ENCODE data around the gene BCL7C.
A peak's percentile ranks its signal among the peaks of the same experiment; 100 is the strongest.
"Not testable (repeated sequence)": the region's sequence is repeated elsewhere in the genome, so short reads cannot be mapped to it uniquely, and the experiment has no call there.

The BCL7C gene

DNA sequence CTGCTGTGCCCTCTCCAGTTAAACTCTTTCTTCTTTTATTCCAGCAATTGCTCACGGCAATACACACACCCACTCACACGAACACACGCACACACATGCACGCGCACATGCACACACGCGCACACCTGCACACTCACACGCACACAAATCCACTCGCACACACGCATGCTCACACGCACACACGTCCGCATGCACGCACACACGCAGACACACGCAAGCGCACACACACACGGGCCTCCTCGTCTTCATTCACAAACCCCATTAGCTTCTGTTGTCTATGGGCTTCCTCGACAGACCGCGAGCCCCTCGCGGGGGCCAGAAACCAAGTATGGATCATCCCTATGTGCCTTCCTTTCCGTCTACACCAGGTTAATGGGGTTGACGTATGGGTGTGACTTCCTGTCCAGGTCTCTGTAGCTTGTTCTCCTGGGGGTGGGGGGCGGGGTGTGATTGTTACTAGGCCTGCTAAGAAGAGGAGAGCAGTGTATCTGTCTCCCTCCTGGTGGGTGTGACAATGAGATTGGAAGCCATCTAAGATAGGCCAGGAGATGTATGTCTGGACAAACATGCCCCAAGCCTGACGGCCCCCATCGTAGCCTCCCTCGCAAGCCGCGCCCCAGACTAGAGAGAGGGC lies 1.9 kb upstream of the BCL7C start:
- Histone ChIP-seq H3K4me2 (peak overlapping the region; percentile 81 to 93 (median 89)), H3K4me3 (peak overlapping the region in 3 of 10 experiments; percentile 53 to 65 (median 59); a peak in 5 of 20 replicates), H3K9me3 (replicated peaks in 1 of 11) (no peaks in the 10 kb centered on the region), H3K27ac (peak overlapping the region in 10 of 11 experiments; percentile 78 to 92 (median 88); a peak in 18 of 22 replicates), H3K27me3 (no peaks in the 10 kb centered on the region), H3K36me3 (peaks cover 9 to 20% (median 13%) of the 10 kb centered on the region in 11 experiments; a peak in 21 of 22 replicates), H3K9ac (peak overlapping the region; percentile 69 to 85 (median 83); a peak in 20 of 22 replicates), H4K20me1 (peaks cover 0 to 12% (median 0%) of the 10 kb centered on the region in 11 experiments; a peak in 3 of 22 replicates), H3K4me1 (peaks cover 37 to 52% (median 47%) of the 10 kb centered on the region in 10 experiments)
- no peak for TF ChIP-seq Cebpa-rat (IDR thresholded peaks at IDR 0.05)

DNA sequence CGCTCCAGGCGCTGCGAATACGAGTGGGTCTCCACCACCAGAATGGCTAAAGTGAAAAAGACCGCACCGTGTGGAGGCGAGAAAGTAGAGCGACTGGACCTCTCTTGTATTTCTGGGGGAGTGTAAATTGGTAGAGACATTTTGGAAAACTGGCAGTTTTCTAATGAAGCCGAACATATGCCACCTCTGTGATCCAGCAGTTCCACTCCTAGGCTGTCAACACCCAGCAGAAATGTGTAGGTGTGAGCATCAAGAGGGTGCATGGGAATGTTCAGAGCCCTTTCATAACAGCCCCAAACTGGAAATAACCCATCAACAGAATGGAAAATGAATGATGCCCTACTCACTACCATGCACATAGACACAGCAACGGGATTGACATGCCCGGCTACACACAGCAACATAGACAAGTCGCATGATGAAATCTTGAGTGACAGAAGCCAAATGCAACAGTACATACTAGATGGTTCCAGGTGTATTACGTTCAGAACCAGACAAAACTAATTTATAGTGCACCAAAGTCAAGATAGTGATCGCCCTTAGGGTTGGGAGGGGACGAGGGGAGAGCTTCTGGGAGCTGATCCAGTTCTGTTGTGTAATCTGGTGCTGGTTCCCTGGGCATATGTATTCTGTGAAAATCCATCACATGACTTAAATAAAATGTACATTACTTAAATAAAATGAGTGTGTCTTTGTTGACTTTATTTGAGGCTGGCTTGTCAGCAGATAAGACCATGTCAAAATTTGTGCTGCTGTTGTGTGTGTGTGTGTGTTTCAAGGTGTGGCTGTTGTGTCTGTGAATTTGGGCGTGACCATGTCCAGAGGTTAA lies 877 bp upstream of the BCL7C start:
- Histone ChIP-seq H3K27me3 (no peaks in the 10 kb centered on the region), H4K20me1 (peaks cover 0 to 12% (median 0%) of the 10 kb centered on the region in 11 experiments; a peak in 3 of 22 replicates), H3K4me3 (peak overlapping the region; percentile 71 to 89 (median 78); a peak in 18 of 20 replicates), H3K4me2 (peak overlapping the region; percentile 80 to 100 (median 99)), H3K27ac (peak overlapping the region; percentile 82 to 90 (median 88); a peak in 21 of 22 replicates), H3K9ac (peak overlapping the region; percentile 88 to 94 (median 92)), H3K36me3 (peaks cover 19 to 30% (median 23%) of the 10 kb centered on the region in 11 experiments), H3K4me1 (peaks cover 37 to 51% (median 47%) of the 10 kb centered on the region in 10 experiments), H3K9me3 (replicated peaks in 1 of 11) (no peaks in the 10 kb centered on the region)
- peak in 1 of 11 experiments; percentile 26; a peak in 1 of 22 replicates for TF ChIP-seq Cebpa-rat (IDR thresholded peaks at IDR 0.05)

DNA sequence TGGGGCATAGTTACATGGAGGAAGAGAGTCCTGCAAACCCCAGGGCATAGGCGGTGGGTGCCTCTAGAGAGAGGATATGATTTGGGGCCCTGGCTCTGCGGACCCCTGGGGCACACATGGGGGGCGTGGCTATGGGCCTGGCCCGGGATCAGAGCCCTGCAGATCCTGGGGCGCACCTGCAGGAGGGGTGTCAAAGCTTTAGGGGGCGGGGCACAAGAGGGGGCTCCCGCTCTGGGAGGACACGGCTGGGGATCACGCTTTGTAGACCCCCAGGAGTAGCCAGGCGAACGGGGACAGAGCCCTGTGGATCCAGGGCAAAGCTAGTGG lies 497 bp downstream of the BCL7C start:
- Histone ChIP-seq H3K9ac (peak overlapping the region; percentile 88 to 94 (median 92)), H3K4me3 (peak overlapping the region; percentile 71 to 89 (median 78)), H3K36me3 (peaks cover 33 to 43% (median 36%) of the 10 kb centered on the region in 11 experiments), H4K20me1 (peaks cover 0 to 18% (median 0%) of the 10 kb centered on the region in 11 experiments; a peak in 3 of 22 replicates), H3K4me1 (peaks cover 37 to 51% (median 47%) of the 10 kb centered on the region in 10 experiments), H3K4me2 (peak overlapping the region; percentile 80 to 100 (median 99)), H3K9me3 (replicated peaks in 1 of 11) (no peaks in the 10 kb centered on the region), H3K27ac (peak overlapping the region; percentile 82 to 90 (median 88)), H3K27me3 (no peaks in the 10 kb centered on the region)
- no peak for TF ChIP-seq Cebpa-rat (IDR thresholded peaks at IDR 0.05)

DNA sequence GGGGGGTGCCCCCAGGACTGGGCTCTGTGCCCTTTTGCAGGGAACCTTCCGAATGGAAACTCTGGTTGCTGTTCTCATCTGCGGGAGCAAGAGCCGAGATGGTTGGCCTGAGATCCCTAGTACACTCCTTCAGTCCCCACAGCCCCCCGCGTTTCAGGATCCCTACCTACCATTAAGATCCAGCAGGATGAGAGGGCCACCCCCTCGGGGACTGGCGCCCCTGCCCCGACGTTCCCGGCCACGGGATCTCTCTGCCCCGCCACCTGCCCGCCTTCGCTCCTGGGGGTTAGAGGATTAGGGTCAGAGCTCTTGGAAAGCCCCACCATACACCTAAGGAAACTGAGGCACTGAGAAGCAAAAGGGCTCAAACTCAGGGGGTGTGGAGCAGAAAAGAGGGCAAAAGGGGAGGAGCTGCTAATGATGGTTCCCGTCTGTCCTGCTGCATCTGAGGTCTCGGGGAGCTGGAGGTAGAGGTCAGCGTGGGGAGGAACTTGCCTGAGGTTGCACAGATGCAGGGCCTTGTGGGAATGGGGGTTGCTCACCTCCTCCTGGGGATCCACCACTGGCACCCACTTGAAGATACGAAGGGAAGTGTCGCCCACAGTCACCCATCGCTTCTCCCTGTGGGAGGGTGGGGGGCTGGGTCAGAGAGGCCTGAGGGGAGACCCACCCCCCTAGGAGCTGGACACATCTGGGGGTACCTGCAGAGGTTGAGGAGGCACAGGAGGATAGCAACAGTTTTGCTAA lies 1.0 kb downstream of the BCL7C start:
- H3K9ac ChIP-seq = peak overlapping the region; percentile 88 to 94 (median 92)
- H3K9me3 ChIP-seq (replicated peaks in 1 of 11) = no peaks in the 10 kb centered on the region
- H3K27me3 ChIP-seq = no peaks in the 10 kb centered on the region
- peaks cover 0 to 19% (median 0%) of the 10 kb centered on the region in 11 experiments; a peak in 6 of 22 replicates for H4K20me1 ChIP-seq
- no peak for TF ChIP-seq Cebpa-rat (IDR thresholded peaks at IDR 0.05)
- H3K36me3 ChIP-seq = peaks cover 36 to 49% (median 40%) of the 10 kb centered on the region in 11 experiments
- peak overlapping the region; percentile 71 to 89 (median 78) for H3K4me3 ChIP-seq
- peak overlapping the region; percentile 82 to 90 (median 88); a peak in 20 of 22 replicates for H3K27ac ChIP-seq
- H3K4me2 ChIP-seq = peak overlapping the region; percentile 80 to 100 (median 99)
- peaks cover 37 to 51% (median 47%) of the 10 kb centered on the region in 10 experiments for H3K4me1 ChIP-seq

DNA sequence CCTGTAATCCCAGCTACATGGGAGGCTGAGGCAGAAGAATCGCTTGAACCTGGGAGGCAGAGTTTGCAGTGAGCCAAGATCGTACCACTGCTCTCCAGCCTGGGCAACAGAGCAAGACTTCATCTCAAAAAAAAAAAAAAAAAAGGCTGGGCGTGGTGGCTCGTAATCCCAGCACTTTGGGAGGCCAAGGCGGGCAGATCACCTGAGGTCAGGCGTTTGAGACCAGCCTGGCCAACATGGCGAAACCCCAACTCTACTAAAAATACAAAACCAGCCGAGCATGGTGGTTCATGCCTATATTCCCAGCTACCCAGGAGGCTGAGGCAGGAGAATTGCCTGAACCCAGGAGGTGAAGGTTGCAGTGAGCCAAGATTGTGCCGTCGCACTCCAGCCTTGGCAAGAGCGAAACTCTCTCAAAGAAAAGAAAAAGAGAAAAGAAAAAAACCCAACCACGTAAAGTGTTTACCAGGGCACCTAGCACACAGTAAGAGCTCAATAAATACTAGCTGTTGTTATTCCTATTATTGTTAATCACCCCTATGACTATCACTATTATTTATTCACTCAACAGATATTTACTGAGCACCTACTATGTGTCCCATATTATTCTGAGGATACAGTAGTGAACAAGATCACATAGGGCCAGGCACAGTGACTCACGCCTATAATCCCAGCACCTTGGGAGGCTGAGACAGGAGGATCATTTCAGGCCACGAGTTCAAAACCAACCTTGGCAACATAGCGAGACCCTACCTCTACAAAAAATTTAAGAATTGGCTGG lies 2.6 kb downstream of the BCL7C start:
- not testable (repeated sequence) for H3K9ac ChIP-seq; H3K27me3 ChIP-seq; H3K27ac ChIP-seq; H3K9me3 ChIP-seq (replicated peaks in 1 of 11); H3K4me3 ChIP-seq; H3K4me2 ChIP-seq
- H3K36me3 ChIP-seq = peaks cover 53 to 65% (median 56%) of the 10 kb centered on the region in 11 experiments
- H4K20me1 ChIP-seq = peaks cover 0 to 24% (median 0%) of the 10 kb centered on the region in 11 experiments; a peak in 7 of 22 replicates
- H3K4me1 ChIP-seq = peaks cover 24 to 42% (median 33%) of the 10 kb centered on the region in 10 experiments

DNA sequence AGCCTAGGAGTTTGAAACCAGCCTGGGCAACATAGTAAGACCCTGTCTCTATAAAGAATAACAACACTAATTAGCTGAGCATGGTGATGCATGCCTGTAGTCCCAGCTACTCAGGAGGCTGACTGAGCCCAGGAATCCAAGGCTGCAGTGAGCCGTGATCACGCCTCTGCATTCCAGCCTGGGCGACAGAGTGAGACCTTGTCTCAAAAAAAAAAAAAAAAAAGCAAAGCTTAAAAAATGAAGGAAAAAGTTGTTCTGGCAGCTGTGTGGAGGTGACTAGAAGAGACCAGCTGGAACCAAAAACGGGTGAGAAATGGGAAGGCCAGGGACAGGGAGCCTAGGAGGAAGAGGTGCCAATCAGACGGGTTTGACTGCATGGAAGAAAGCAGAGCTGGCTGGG lies 4.2 kb downstream of the BCL7C start:
- TF ChIP-seq Cebpa-rat (IDR thresholded peaks at IDR 0.05) = no peak

DNA sequence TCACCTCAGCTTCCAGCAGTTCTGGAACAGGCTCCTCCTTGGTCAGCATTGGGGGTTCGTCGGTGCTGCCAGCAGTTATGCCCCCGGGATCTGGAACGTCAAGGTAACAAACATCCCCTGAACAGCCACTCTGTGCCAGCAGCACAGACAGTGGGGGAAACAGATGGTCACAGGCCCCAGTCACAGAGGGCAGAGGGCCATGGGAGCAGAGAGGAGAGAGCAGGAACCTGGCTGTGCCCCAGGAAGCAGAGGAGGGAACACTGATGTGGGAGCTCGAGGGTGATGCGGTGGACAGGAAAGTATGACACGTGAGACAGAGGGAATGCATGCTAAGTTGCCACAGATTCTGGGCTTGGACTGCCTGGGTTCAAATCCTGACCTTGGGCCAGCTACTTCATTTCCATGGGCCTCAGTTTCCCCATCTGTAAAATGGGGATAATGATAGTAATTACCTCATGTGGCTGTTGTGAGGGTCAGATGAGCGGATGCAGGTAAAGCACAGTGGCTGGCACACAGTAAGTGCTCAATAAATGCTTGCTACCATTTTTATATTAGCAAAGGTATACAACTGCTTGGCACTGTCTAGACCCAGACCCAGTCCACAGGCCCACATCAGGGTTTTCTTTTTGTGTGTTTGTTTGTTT lies 4.9 kb downstream of the BCL7C start:
- H3K27me3 ChIP-seq = no peaks in the 10 kb centered on the region
- no peak overlapping the region; a peak in 1 of 22 replicates for H3K27ac ChIP-seq
- no peaks in the 10 kb centered on the region for H3K9me3 ChIP-seq (replicated peaks in 1 of 11)
- peak overlapping the region in 5 of 11 experiments; percentile 10 to 44 (median 34); a peak in 4 of 22 replicates for H3K9ac ChIP-seq
- no peak for TF ChIP-seq Cebpa-rat (IDR thresholded peaks at IDR 0.05)
- H4K20me1 ChIP-seq = peaks cover 0 to 24% (median 0%) of the 10 kb centered on the region in 11 experiments; a peak in 7 of 22 replicates
- peaks cover 70 to 87% (median 79%) of the 10 kb centered on the region in 11 experiments for H3K36me3 ChIP-seq
- H3K4me3 ChIP-seq = no peak overlapping the region
- peaks cover 12 to 27% (median 24%) of the 10 kb centered on the region in 10 experiments for H3K4me1 ChIP-seq
- H3K4me2 ChIP-seq = no peak overlapping the region

More for the DNA sequence above, 4.2 kb downstream of the BCL7C start:
- Histone ChIP-seq H3K9me3 (replicated peaks in 1 of 11) (no peaks in the 10 kb centered on the region), H3K4me3 (no peak overlapping the region), H3K27ac (no peak overlapping the region), H3K27me3 (no peaks in the 10 kb centered on the region), H4K20me1 (peaks cover 0 to 24% (median 0%) of the 10 kb centered on the region in 11 experiments; a peak in 7 of 22 replicates), H3K4me1 (peaks cover 18 to 31% (median 25%) of the 10 kb centered on the region in 10 experiments), H3K36me3 (peaks cover 68 to 80% (median 71%) of the 10 kb centered on the region in 11 experiments), H3K4me2 (no peak overlapping the region), H3K9ac (peak overlapping the region in 2 of 11 experiments; percentile 23 to 44; a peak in 1 of 22 replicates)
